Common myeloid progenitor, CD34-positive (primary cell): ENCODE results near the gene USP36.

Source experiments
- CTCF ChIA-PET: fragments of 350-600 bp; sonication (Branson Sonifier 250); formaldehyde crosslinking; loops from one replicate; lab custom pipeline; 2021; ENCODE audit warnings: antibody characterized with exemption; lab: Charles Lee
- POLR2A ChIA-PET: fragments of 350-600 bp; sonication (Branson Sonifier 250); formaldehyde crosslinking; loops from one replicate; lab custom pipeline; 2021; ENCODE audit warnings: antibody characterized with exemption; lab: Charles Lee
- DNase-seq, 3 donors: peaks; one replicate each; pipeline versions ENCODE4 v3.0.0 to v3.0.0-alpha.2; 2013
- H3K27ac ChIP-seq, 2 experiments: 1 replicate in 1 of 2; 2 replicates in 1 of 2; pipeline ENCODE4 v1.7.0; 2013; ENCODE audit warnings: inconsistent platforms in 2 of 2, low read length in 2 of 2, mild to moderate bottlenecking in 2 of 2, low read depth in 1 of 2, moderate library complexity in 1 of 2; ENCODE audit not compliant: severe bottlenecking in 2 of 2, insufficient read depth in 1 of 2, poor library complexity in 1 of 2
- H3K27me3 ChIP-seq, 5 experiments: replicated peaks in 2 of 5; 1 replicate in 3 of 5; 2 replicates in 2 of 5; pipeline versions ENCODE4 v1.6.1 to v1.7.0; 2013; ENCODE audit warnings: low read length in 4 of 5, mild to moderate bottlenecking in 2 of 5, moderate library complexity in 2 of 5, inconsistent platforms in 1 of 5; ENCODE audit not compliant: insufficient read depth in 5 of 5, control insufficient read depth in 4 of 5
- H3K36me3 ChIP-seq, 4 experiments: 1 replicate in 2 of 4; 2 replicates in 2 of 4; pipeline versions ENCODE4 v1.6.1 to v1.7.0; 2013; ENCODE audit warnings: low read length in 3 of 4, control low read depth in 1 of 4, mild to moderate bottlenecking in 1 of 4; ENCODE audit not compliant: control insufficient read depth in 4 of 4, insufficient read depth in 4 of 4
- H3K4me1 ChIP-seq, 4 experiments: 1 replicate in 3 of 4; 2 replicates in 1 of 4; pipeline versions ENCODE4 v1.6.1 to v1.7.1; 2013; ENCODE audit warnings: low read length in 3 of 4, mild to moderate bottlenecking in 3 of 4, control low read depth in 1 of 4, inconsistent platforms in 1 of 4, moderate library complexity in 1 of 4; ENCODE audit not compliant: control insufficient read depth in 4 of 4, insufficient read depth in 4 of 4; ENCODE audit errors: control extremely low read depth in 1 of 4
- H3K4me3 ChIP-seq, 7 experiments: 1 replicate in 4 of 7; 2 replicates in 3 of 7; pipeline versions ENCODE4 v1.5.1 to v1.7.0; 2013; ENCODE audit warnings: mild to moderate bottlenecking in 7 of 7, low read length in 6 of 7, moderate library complexity in 6 of 7, inconsistent platforms in 2 of 7, low read depth in 2 of 7, control low read depth in 1 of 7; ENCODE audit not compliant: insufficient read depth in 4 of 7, control insufficient read depth in 1 of 7; ENCODE audit errors: extremely low read depth in 1 of 7
- H3K9me3 ChIP-seq, 5 experiments: 1 replicate in 4 of 5; 2 replicates in 1 of 5; pipeline versions ENCODE4 v1.6.1 to v1.7.1; 2013; ENCODE audit warnings: low read length in 4 of 5, mild to moderate bottlenecking in 2 of 5, inconsistent platforms in 1 of 5, low read depth in 1 of 5, moderate library complexity in 1 of 5; ENCODE audit not compliant: control insufficient read depth in 4 of 5, insufficient read depth in 2 of 5; ENCODE audit errors: control extremely low read depth in 1 of 5
- WGBS: methylation state at CpG from one replicate; pipeline ENCODE4 v1.1.5; 2013; ENCODE audit not compliant: insufficient coverage; 5-methylcytosine and 5-hydroxymethylcytosine counted together

USP36 gene

DNA sequence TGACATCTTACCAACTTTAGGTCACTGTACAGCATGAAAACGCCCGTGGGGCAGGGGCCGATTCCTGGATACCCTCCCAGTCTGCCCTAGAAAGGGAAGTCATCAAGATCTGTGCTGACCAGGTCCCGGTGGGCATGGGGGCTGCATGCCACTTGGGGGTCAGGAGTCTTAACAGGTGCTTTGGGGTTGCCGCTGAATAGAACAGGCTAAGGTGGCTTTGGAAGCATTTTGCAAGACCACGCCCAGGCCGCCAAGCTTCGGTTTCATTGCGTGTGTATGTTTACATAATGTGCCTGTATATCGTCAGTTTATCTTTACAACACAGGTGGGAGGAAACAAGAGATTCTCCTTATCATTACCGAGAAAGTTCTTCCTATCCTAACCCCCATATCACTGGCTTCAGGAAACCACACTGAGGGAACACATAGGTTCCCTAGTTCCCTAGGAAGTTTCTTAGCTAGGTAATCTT, 13.3 kb upstream of the USP36 start:
- no peak overlapping the region for H3K27ac ChIP-seq
- H3K9me3 ChIP-seq = no peaks in the 10 kb centered on the region
- peaks cover 2 to 44% (median 33%) of the 10 kb centered on the region in 4 experiments for H3K36me3 ChIP-seq
- WGBS = 80% methylated on average over 5 of the region's 11 CpGs
- CTCF ChIA-PET = interaction anchor here (1.3 to 2.1 kb wide), 3 partner anchors 8 to 117 kb away, joined by 3 to 9 read pairs (median 3); no protein-coding TSS in a partner anchor
- H3K4me3 ChIP-seq = no peak overlapping the region
- H3K4me1 ChIP-seq = no peaks in the 10 kb centered on the region
- no peaks in the 10 kb centered on the region for H3K27me3 ChIP-seq
- no peak for DNase-seq
- POLR2A ChIA-PET = no interaction called here

DNA sequence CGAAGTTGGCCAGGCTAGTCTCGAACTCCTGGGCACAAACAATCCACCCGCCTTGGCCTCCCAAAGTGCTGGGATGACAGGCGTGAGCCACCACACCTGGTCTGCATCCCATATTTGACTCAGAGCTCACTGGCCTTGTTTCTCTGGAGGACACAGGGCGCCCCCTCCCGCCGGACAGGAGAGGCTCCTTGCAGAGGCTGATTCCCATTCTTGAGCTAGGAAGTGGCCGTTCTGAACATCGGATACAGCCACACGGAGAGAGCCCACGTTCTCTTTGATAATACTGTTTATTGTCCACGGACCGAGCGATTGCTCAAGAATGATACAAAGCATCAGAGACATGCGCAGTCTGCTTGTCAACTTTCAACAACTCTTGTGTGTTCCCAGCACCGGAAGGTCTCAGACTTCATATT, 12.1 kb upstream of the USP36 start:
- peaks cover 2 to 44% (median 33%) of the 10 kb centered on the region in 4 experiments for H3K36me3 ChIP-seq

DNA sequence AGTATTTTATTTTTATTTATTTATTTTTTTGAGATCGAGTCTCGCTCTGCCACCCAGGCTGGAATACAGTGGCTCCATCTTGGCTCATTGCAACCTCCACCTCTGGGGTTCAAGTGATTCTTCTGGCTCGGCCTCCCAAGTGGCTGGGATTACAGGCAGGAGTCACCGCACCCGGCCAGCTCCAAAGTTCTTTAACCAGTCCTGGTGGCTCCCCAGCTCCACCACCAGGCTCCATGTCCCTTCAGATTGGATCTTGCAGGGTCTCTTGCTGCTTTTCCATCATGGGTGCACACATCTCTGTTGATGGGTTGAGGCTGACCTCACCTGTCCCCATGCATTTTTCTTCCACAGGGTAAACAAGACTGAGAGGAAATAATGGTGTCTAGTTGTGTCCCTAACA, 8.4 kb upstream of the USP36 start:
- 93% methylated on average over 5 of the region's 5 CpGs for WGBS
- ChIA-PET CTCF (no interaction called here), POLR2A (no interaction called here)
- Histone ChIP-seq H3K36me3 (peaks cover 0 to 13% (median 7%) of the 10 kb centered on the region in 4 experiments), H3K27me3 (no peaks in the 10 kb centered on the region), H3K27ac (no peak overlapping the region), H3K9me3 (no peaks in the 10 kb centered on the region), H3K4me3 (no peak overlapping the region), H3K4me1 (peaks cover 0 to 6% (median 3%) of the 10 kb centered on the region in 4 experiments)
- no peak for DNase-seq

More for the DNA sequence above, 12.1 kb upstream of the USP36 start:
- ChIA-PET POLR2A (no interaction called here), CTCF (interaction anchor here (0.8 to 2.1 kb wide), 5 partner anchors 9 to 119 kb away, joined by 3 to 9 read pairs (median 5); no protein-coding TSS in a partner anchor)
- Histone ChIP-seq H3K9me3 (no peaks in the 10 kb centered on the region), H3K27me3 (no peaks in the 10 kb centered on the region), H3K4me3 (no peak overlapping the region), H3K27ac (no peak overlapping the region), H3K4me1 (no peaks in the 10 kb centered on the region)
- WGBS = 96% methylated on average over 16 of the region's 16 CpGs
- no peak for DNase-seq

DNA sequence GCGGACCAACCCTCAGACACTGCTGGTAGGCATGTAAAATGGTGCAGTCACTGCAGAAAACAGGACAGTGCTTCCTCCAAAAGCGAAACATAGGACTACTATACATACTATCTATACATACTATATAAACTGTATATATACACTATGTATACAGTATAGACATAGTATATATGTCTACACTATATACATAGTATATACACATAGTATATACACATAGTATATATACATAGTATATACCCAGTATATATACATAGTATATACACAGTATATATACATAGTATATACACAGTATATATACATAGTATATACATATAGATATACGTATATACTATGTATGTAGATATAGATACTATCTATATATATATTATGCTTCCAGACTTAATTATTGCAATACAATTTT, 6.4 kb upstream of the USP36 start:
- WGBS = no CpG with 5 or more reads among the region's 3 CpGs
- CTCF ChIA-PET = no interaction called here

DNA sequence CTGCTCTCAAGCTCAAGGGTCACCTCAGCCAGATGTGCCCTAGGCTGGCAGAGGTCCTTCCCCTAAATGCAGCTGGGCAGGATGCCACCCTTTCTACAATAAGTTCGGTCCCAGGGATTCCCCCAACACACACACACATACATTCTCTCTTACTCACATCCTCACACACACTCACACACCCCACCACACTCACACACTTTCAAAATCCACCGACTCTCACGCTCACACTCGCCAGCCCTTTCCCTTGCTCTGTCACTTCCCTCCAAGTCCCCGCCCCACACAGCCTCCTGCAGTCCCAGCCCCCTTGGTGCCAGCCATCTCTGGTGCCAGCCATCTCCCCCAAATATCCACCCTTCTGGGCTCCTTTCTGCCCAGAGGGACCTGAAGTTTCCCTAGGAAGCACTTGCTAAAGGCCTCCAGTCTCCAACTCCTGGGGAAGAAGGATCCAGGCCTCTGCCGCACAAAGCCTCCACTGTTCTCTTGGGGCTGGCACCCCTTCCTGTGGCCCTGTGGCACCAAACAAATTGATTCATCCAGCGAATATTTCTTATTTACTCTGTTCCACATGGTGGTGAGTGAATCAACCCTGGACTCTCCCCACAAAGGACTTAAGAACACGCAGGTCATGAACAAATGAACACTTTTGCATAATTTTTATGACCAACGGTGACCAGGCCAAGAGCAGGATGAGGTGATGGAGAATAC, 3.8 kb upstream of the USP36 start:
- peak; percentile 75 to 95 (median 93) for DNase-seq
- Histone ChIP-seq H3K27ac (no peak overlapping the region), H3K9me3 (no peaks in the 10 kb centered on the region), H3K36me3 (no peaks in the 10 kb centered on the region), H3K4me1 (peaks cover 6 to 23% (median 16%) of the 10 kb centered on the region in 4 experiments), H3K27me3 (no peaks in the 10 kb centered on the region), H3K4me3 (peak overlapping the region in 1 of 7 experiments; percentile 4)
- ChIA-PET CTCF (interaction anchor here (1.6 to 2.4 kb wide), 3 partner anchors 8 to 122 kb away, joined by 3 to 6 read pairs (median 5); no protein-coding TSS in a partner anchor), POLR2A (interaction anchor here (0.8 kb wide), 1 partner anchor 126 kb away, joined by 3 read pairs; no protein-coding TSS in a partner anchor)
- WGBS = 29% methylated on average over 6 of the region's 9 CpGs

More for the DNA sequence above, 6.4 kb upstream of the USP36 start:
- Histone ChIP-seq H3K9me3 (no peaks in the 10 kb centered on the region), H3K27ac (no peak overlapping the region), H3K4me3 (no peak overlapping the region), H3K4me1 (peaks cover 0 to 9% (median 5%) of the 10 kb centered on the region in 4 experiments), H3K27me3 (no peaks in the 10 kb centered on the region), H3K36me3 (no peaks in the 10 kb centered on the region)
- no peak for DNase-seq
- POLR2A ChIA-PET = no interaction called here

DNA sequence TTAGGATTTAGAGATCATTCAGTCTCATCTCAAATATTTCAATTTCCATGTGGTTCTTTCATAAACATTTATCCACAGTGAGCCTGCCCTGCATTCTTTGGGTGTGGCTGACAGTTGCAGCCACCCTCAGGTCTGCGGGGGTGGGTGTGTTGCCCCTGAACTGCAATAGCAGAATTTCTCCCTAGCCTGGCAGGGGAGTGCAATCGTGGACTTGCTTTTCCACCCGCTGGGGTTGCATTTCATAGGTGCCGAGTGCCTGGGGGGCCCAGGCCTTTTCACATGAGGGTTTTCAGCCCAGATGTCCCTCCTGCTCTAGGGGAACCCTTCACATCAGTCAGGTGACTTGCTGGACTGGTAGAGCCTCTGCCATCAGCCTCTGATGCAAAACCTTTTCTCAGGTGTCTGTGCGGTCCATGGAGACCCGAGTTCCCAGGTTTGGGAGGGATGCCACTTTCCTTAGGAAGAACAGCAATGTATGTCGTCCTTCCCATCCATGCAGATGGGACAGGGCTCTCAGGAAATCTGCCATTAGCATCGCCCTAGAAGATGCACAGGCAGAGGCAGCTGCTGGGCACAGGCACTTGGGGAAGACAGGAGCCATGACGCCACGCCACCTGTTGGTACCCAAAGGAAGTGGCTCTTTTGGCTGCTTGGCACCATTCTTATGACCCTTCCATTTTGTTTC, 2.4 kb upstream of the USP36 start:
- peak; percentile 67 to 81 (median 76) for DNase-seq
- Histone ChIP-seq H3K27ac (no peak overlapping the region), H3K4me3 (no peak overlapping the region), H3K9me3 (no peaks in the 10 kb centered on the region), H3K36me3 (no peaks in the 10 kb centered on the region), H3K27me3 (no peaks in the 10 kb centered on the region), H3K4me1 (peaks cover 8 to 33% (median 26%) of the 10 kb centered on the region in 4 experiments)
- ChIA-PET CTCF (interaction anchor here (1.6 to 2.4 kb wide), 3 partner anchors 10 to 124 kb away, joined by 3 to 6 read pairs (median 5); no protein-coding TSS in a partner anchor), POLR2A (interaction anchor here (0.7 to 0.9 kb wide), 2 partner anchors 13 to 79 kb away, joined by 3 to 6 read pairs; no protein-coding TSS in a partner anchor)
- 84% methylated on average over 9 of the region's 10 CpGs for WGBS
